HCT116 (cell line): ENCODE results near the gene PXMP4.

Source experiments
- EGR1 ChIP-seq: IDR thresholded peaks from 2 replicates; pipeline ENCODE4 v1.6.1; 2012; ENCODE audit warnings: low read depth
- ELF1 ChIP-seq: IDR thresholded peaks from 2 replicates; pipeline ENCODE4 v1.6.1; 2012; ENCODE audit warnings: low read depth, borderline replicate concordance
- EZH2phosphoT487 ChIP-seq: fragments of 200-600 bp; IDR thresholded peaks from 2 replicates; pipeline ENCODE4 v1.6.1; 2018; ENCODE audit warnings: antibody characterized with exemption, borderline replicate concordance
- JUND ChIP-seq: IDR thresholded peaks from 2 replicates; pipeline ENCODE4 v1.6.1; 2012
- POLR2A ChIP-seq: IDR thresholded peaks from 2 replicates; pipeline ENCODE4 v1.7.0; 2011; ENCODE audit warnings: borderline replicate concordance; ENCODE audit not compliant: insufficient read depth, insufficient read length; ENCODE audit errors: extremely low read depth
- POLR2AphosphoS5 ChIP-seq: IDR thresholded peaks from 2 replicates; pipeline ENCODE4 v1.6.1; 2011; ENCODE audit warnings: mild to moderate bottlenecking, low read depth, low read length, moderate library complexity
- RAD21 ChIP-seq: IDR thresholded peaks from 2 replicates; pipeline ENCODE4 v1.6.1; 2012; ENCODE audit warnings: low read depth, mild to moderate bottlenecking
- SIN3A ChIP-seq: IDR thresholded peaks from 2 replicates; pipeline ENCODE4 v1.6.1; 2012; ENCODE audit warnings: low read depth
- TF ChIP-seq, protein P1 (sequence below): IDR thresholded peaks from 2 replicates; pipeline ENCODE4 v1.6.1; 2012; ENCODE audit warnings: low read depth
- TF ChIP-seq, protein P2 (sequence below), 3 experiments: fragments of 200-600 bp in 1 of 3; sonication (generic) in 1 of 3; IDR thresholded peaks in 2 of 3; conservative IDR thresholded peaks in 1 of 3; 2 replicates each; pipeline ENCODE4 v1.5.1; 2012 to 2017; ENCODE audit warnings: low read depth in 2 of 3, low read length in 2 of 3, antibody characterized with exemption in 1 of 3, borderline replicate concordance in 1 of 3, control low read depth in 1 of 3, mild to moderate bottlenecking in 1 of 3, mixed read lengths in 1 of 3, mixed run types in 1 of 3, moderate library complexity in 1 of 3; ENCODE audit not compliant: insufficient read depth in 1 of 3

- TF ChIP-seq, protein P1, sequence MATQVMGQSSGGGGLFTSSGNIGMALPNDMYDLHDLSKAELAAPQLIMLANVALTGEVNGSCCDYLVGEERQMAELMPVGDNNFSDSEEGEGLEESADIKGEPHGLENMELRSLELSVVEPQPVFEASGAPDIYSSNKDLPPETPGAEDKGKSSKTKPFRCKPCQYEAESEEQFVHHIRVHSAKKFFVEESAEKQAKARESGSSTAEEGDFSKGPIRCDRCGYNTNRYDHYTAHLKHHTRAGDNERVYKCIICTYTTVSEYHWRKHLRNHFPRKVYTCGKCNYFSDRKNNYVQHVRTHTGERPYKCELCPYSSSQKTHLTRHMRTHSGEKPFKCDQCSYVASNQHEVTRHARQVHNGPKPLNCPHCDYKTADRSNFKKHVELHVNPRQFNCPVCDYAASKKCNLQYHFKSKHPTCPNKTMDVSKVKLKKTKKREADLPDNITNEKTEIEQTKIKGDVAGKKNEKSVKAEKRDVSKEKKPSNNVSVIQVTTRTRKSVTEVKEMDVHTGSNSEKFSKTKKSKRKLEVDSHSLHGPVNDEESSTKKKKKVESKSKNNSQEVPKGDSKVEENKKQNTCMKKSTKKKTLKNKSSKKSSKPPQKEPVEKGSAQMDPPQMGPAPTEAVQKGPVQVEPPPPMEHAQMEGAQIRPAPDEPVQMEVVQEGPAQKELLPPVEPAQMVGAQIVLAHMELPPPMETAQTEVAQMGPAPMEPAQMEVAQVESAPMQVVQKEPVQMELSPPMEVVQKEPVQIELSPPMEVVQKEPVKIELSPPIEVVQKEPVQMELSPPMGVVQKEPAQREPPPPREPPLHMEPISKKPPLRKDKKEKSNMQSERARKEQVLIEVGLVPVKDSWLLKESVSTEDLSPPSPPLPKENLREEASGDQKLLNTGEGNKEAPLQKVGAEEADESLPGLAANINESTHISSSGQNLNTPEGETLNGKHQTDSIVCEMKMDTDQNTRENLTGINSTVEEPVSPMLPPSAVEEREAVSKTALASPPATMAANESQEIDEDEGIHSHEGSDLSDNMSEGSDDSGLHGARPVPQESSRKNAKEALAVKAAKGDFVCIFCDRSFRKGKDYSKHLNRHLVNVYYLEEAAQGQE = no peak
- TF ChIP-seq POLR2AphosphoS5 (no peak), POLR2A (no peak), EZH2phosphoT487 (no peak), SIN3A (no peak), JUND (no peak), ELF1 (no peak), RAD21 (no peak), EGR1 (no peak)
- TF ChIP-seq, protein P2, sequence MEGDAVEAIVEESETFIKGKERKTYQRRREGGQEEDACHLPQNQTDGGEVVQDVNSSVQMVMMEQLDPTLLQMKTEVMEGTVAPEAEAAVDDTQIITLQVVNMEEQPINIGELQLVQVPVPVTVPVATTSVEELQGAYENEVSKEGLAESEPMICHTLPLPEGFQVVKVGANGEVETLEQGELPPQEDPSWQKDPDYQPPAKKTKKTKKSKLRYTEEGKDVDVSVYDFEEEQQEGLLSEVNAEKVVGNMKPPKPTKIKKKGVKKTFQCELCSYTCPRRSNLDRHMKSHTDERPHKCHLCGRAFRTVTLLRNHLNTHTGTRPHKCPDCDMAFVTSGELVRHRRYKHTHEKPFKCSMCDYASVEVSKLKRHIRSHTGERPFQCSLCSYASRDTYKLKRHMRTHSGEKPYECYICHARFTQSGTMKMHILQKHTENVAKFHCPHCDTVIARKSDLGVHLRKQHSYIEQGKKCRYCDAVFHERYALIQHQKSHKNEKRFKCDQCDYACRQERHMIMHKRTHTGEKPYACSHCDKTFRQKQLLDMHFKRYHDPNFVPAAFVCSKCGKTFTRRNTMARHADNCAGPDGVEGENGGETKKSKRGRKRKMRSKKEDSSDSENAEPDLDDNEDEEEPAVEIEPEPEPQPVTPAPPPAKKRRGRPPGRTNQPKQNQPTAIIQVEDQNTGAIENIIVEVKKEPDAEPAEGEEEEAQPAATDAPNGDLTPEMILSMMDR (IDR thresholded peaks at IDR 0.05 in 2 of 3, conservative IDR thresholded peaks at IDR 0.05 in 1 of 3; ENCODE audit: borderline replicate concordance in 1 of 3, insufficient read depth in 1 of 3, low read depth in 2 of 3, low read length in 2 of 3) = no peak
Measured at GRCh38 chr20:33739493-33739892, 19.4 kb upstream of the PXMP4 start.
